Stimulated activated CD4-positive, alpha-beta T cell treated with anti-CD3 and anti-CD28 coated beads, Interleukin-2, amount 100 ng/mL, for 24 hours (primary cell): ENCODE results near the gene PTCH1.
A peak's percentile ranks its signal among the peaks of the same experiment; 100 is the strongest.

Source experiments
- DNase-seq, 2 donors: peaks; one replicate each; pipeline ENCODE4 v3.0.0-alpha.2; 2020

Gene PTCH1

GRCh38 chr9:95462249-95463147 lies 54.3 kb downstream of the PTCH1 start:
- peak; percentile 69 to 78 for DNase-seq

GRCh38 chr9:95461448-95462248 lies 55.1 kb downstream of the PTCH1 start:
- no peak for DNase-seq

GRCh38 chr9:95460518-95461164 lies 56.1 kb downstream of the PTCH1 start:
- no peak for DNase-seq

- DNase-seq: no peak
Observed at GRCh38 chr9:95459851-95460517, 56.8 kb downstream of the PTCH1 start.

GRCh38 chr9:95459178-95459577 lies 57.6 kb downstream of the PTCH1 start:
- no peak for DNase-seq

GRCh38 chr9:95458666-95459065 lies 58.1 kb downstream of the PTCH1 start:
- no peak for DNase-seq

GRCh38 chr9:95457769-95458168 lies 59.0 kb downstream of the PTCH1 start:
- no peak for DNase-seq

GRCh38 chr9:95455714-95456113 lies 61.1 kb downstream of the PTCH1 start:
- no peak for DNase-seq

- no peak for DNase-seq
Observed at GRCh38 chr9:95452176-95452575, 64.6 kb downstream of the PTCH1 start.

- no peak for DNase-seq
Observed at GRCh38 chr9:95451065-95451426, 65.7 kb downstream of the PTCH1 start.

GRCh38 chr9:95450171-95451064 lies 66.4 kb downstream of the PTCH1 start:
- DNase-seq: no peak

GRCh38 chr9:95449016-95449415 lies 67.8 kb downstream of the PTCH1 start:
- DNase-seq: no peak

GRCh38 chr9:95447660-95448420 lies 68.9 kb downstream of the PTCH1 start:
- DNase-seq: no peak

- DNase-seq: no peak
Observed at GRCh38 chr9:95446984-95447383, 69.8 kb downstream of the PTCH1 start.

GRCh38 chr9:95446259-95446658 lies 70.5 kb downstream of the PTCH1 start:
- no peak for DNase-seq

GRCh38 chr9:95444160-95444559 lies 72.6 kb downstream of the PTCH1 start:
- DNase-seq: no peak

GRCh38 chr9:95443301-95443700 lies 73.5 kb downstream of the PTCH1 start:
- DNase-seq: no peak

- DNase-seq: no peak
Observed at GRCh38 chr9:95441081-95441480, 75.7 kb downstream of the PTCH1 start.

- no peak for DNase-seq
Observed at GRCh38 chr9:95440447-95440846, 76.3 kb downstream of the PTCH1 start.

- no peak for DNase-seq
Observed at GRCh38 chr9:95438561-95439357, 78.0 kb downstream of the PTCH1 start.
